HEK293 (cell line): ENCODE results near the gene CCSER1.

Experiments used
- CTCF ChIA-PET: fragments of 350-600 bp; formaldehyde crosslinking; extraction: SDS; loops from one replicate; lab custom pipeline; 2021; ENCODE audit warnings: antibody characterized with exemption; lab: Yijun Ruan, JAX
- POLR2A ChIA-PET: fragments of 300-600 bp; formaldehyde crosslinking; extraction: SDS; loops from one replicate; lab custom pipeline; 2020; ENCODE audit warnings: antibody characterized with exemption, inconsistent platforms; lab: Yijun Ruan, JAX
- H3K27ac ChIP-seq: fragments of 200-500 bp; sonication (Bioruptor generic); 2 replicates; pipeline ENCODE4 v1.5.1; 2014; ENCODE audit warnings: low read depth, low read length, control low read depth, inconsistent platforms; ENCODE audit errors: extremely low read depth
- H3K36me3 ChIP-seq, 2 experiments: fragments of 200-500 bp in 1 of 2; sonication (Bioruptor generic) in 1 of 2; 1 replicate in 1 of 2; 2 replicates in 1 of 2; pipeline ENCODE4 v1.5.1; 2014 to 2017; ENCODE audit warnings: inconsistent platforms in 2 of 2, low read length in 2 of 2; ENCODE audit not compliant: control insufficient read depth in 2 of 2, insufficient read depth in 1 of 2
- H3K4me1 ChIP-seq: fragments of 200-500 bp; sonication (Bioruptor generic); 2 replicates; pipeline ENCODE4 v1.5.1; 2014; ENCODE audit warnings: mild to moderate bottlenecking, low read length, inconsistent platforms; ENCODE audit not compliant: control insufficient read depth, insufficient read depth
- H3K4me3 ChIP-seq: 2 replicates; pipeline ENCODE4 v1.5.1; 2011; ENCODE audit warnings: low read depth, mild to moderate bottlenecking, control low read depth, low read length, moderate library complexity
- H3K9me3 ChIP-seq: fragments of 200-500 bp; sonication (Bioruptor generic); 2 replicates; pipeline ENCODE4 v1.5.1; 2014; ENCODE audit warnings: low read depth, low read length, inconsistent platforms; ENCODE audit not compliant: control insufficient read depth, insufficient read depth
- BCL6B ChIP-seq: fragments of 450-650 bp; formaldehyde crosslinking; IDR thresholded peaks from 2 replicates; pipeline ENCODE4 v1.5.1; 2017; ENCODE audit warnings: missing biosample characterization, missing genetic modification characterization
- KLF16 ChIP-seq: fragments of 450-650 bp; formaldehyde crosslinking; IDR thresholded peaks from 2 replicates; pipeline ENCODE4 v1.5.1; 2017; ENCODE audit warnings: missing biosample characterization, missing genetic modification characterization
- KLF9 ChIP-seq: fragments of 450-650 bp; formaldehyde crosslinking; IDR thresholded peaks from 2 replicates; pipeline ENCODE4 v1.5.1; 2016; ENCODE audit warnings: missing biosample characterization, missing genetic modification characterization, low read depth
- MZF1 ChIP-seq: fragments of 450-650 bp; formaldehyde crosslinking; IDR thresholded peaks from 2 replicates; pipeline ENCODE4 v1.5.1; 2017; ENCODE audit warnings: missing biosample characterization, missing genetic modification characterization, borderline replicate concordance
- PBX3 ChIP-seq: sonication (generic); formaldehyde crosslinking; IDR thresholded peaks from 2 replicates; pipeline ENCODE4 v1.8.1; 2022; ENCODE audit warnings: mild to moderate bottlenecking, moderate library complexity, missing genetic modification reagents
- RBAK ChIP-seq: fragments of 450-650 bp; formaldehyde crosslinking; IDR thresholded peaks from 2 replicates; pipeline ENCODE4 v1.5.1; 2016; ENCODE audit warnings: missing biosample characterization, missing genetic modification characterization
- REPIN1 ChIP-seq: fragments of 450-650 bp; formaldehyde crosslinking; IDR thresholded peaks from 2 replicates; pipeline ENCODE4 v1.5.1; 2017; ENCODE audit warnings: missing biosample characterization, missing genetic modification characterization, low read depth
- SCRT1 ChIP-seq: fragments of 450-650 bp; formaldehyde crosslinking; IDR thresholded peaks from 2 replicates; pipeline ENCODE4 v1.5.1; 2016; ENCODE audit warnings: missing biosample characterization, missing genetic modification characterization, borderline replicate concordance
- ZBTB17 ChIP-seq: fragments of 450-650 bp; formaldehyde crosslinking; IDR thresholded peaks from 2 replicates; pipeline ENCODE4 v1.5.1; 2016; ENCODE audit warnings: missing biosample characterization, missing genetic modification characterization
- ZBTB20 ChIP-seq: fragments of 450-650 bp; formaldehyde crosslinking; IDR thresholded peaks from 2 replicates; pipeline ENCODE4 v1.5.1; 2016; ENCODE audit warnings: missing biosample characterization, missing genetic modification characterization
- ZBTB21 ChIP-seq: fragments of 450-650 bp; formaldehyde crosslinking; IDR thresholded peaks from 2 replicates; pipeline ENCODE4 v1.5.1; 2017; ENCODE audit warnings: missing biosample characterization, missing genetic modification characterization
- ZBTB49 ChIP-seq: fragments of 450-650 bp; formaldehyde crosslinking; IDR thresholded peaks from 2 replicates; pipeline ENCODE4 v1.5.1; 2016; ENCODE audit warnings: missing biosample characterization, missing genetic modification characterization, low read depth
- ZBTB8A ChIP-seq: fragments of 450-650 bp; formaldehyde crosslinking; IDR thresholded peaks from 2 replicates; pipeline ENCODE4 v1.5.1; 2016; ENCODE audit warnings: missing biosample characterization, missing genetic modification characterization
- ZNF10 ChIP-seq: fragments of 450-650 bp; formaldehyde crosslinking; IDR thresholded peaks from 2 replicates; pipeline ENCODE4 v1.5.1; 2017; ENCODE audit warnings: missing biosample characterization, missing genetic modification characterization
- ZNF148 ChIP-seq: fragments of 450-650 bp; formaldehyde crosslinking; IDR thresholded peaks from 2 replicates; pipeline ENCODE4 v1.5.0; 2017; ENCODE audit warnings: missing biosample characterization, missing genetic modification characterization, borderline replicate concordance
- ZNF155 ChIP-seq: fragments of 450-650 bp; formaldehyde crosslinking; IDR thresholded peaks from 2 replicates; pipeline ENCODE4 v1.5.1; 2016; ENCODE audit warnings: missing biosample characterization, missing genetic modification characterization
- ZNF350 ChIP-seq: fragments of 450-650 bp; formaldehyde crosslinking; IDR thresholded peaks from 2 replicates; pipeline ENCODE4 v1.5.0; 2017; ENCODE audit warnings: missing biosample characterization, mild to moderate bottlenecking, missing genetic modification characterization
- ZNF501 ChIP-seq: fragments of 450-650 bp; formaldehyde crosslinking; IDR thresholded peaks from 2 replicates; pipeline ENCODE4 v1.5.1; 2016; ENCODE audit warnings: missing biosample characterization, missing genetic modification characterization
- ZNF654 ChIP-seq: fragments of 450-650 bp; formaldehyde crosslinking; IDR thresholded peaks from 2 replicates; pipeline ENCODE4 v1.5.1; 2016; ENCODE audit warnings: low read depth, missing biosample characterization, missing genetic modification characterization
- ZNF660 ChIP-seq: fragments of 450-650 bp; IDR thresholded peaks from 2 replicates; pipeline ENCODE4 v1.5.1; 2018; ENCODE audit warnings: missing biosample characterization, mild to moderate bottlenecking, missing genetic modification characterization
- ZNF677 ChIP-seq: fragments of 450-650 bp; IDR thresholded peaks from 2 replicates; pipeline ENCODE4 v1.5.0; 2018; ENCODE audit warnings: missing biosample characterization, mild to moderate bottlenecking, missing genetic modification characterization, moderate library complexity
- ZNF704 ChIP-seq: fragments of 450-650 bp; formaldehyde crosslinking; IDR thresholded peaks from 2 replicates; pipeline ENCODE4 v1.5.1; 2016; ENCODE audit warnings: missing biosample characterization, missing genetic modification characterization

Gene CCSER1

GRCh38 chr4:90419124-90419711 lies 292.0 kb downstream of the CCSER1 start:
- H3K4me3 ChIP-seq, result no peak overlapping the region
- peak; percentile 85 for TF ChIP-seq ZNF654 (tag by site-specific recombination)
- TF ChIP-seq RBAK (tag by site-specific recombination), result no peak
- TF ChIP-seq ZBTB21, result no peak
- no peak overlapping the region for H3K27ac ChIP-seq
- no peaks in the 10 kb centered on the region for H3K36me3 ChIP-seq
- ChIA-PET POLR2A (no interaction called here), CTCF (interaction anchor here (0.6 to 1.2 kb wide), 9 partner anchors 48 to 1043 kb away, joined by 3 to 6 read pairs (median 3); no protein-coding TSS in a partner anchor)
- H3K4me1 ChIP-seq, result no peaks in the 10 kb centered on the region
- no peaks in the 10 kb centered on the region for H3K9me3 ChIP-seq

- H3K4me1 ChIP-seq, result no peaks in the 10 kb centered on the region
- H3K36me3 ChIP-seq, result no peaks in the 10 kb centered on the region
- no peaks in the 10 kb centered on the region for H3K9me3 ChIP-seq
- CTCF ChIA-PET, result no interaction called here
- no peak overlapping the region for H3K27ac ChIP-seq
- TF ChIP-seq BCL6B (tag by site-specific recombination), result no peak
- TF ChIP-seq ZNF704, result no peak
- no peak for TF ChIP-seq ZNF10 (tag by site-specific recombination)
- no peak for TF ChIP-seq ZBTB8A (tag by site-specific recombination)
- TF ChIP-seq KLF9 (tag by site-specific recombination), result no peak
- no peak for TF ChIP-seq REPIN1 (tag by site-specific recombination)
- no peak for TF ChIP-seq ZNF677
- no peak for TF ChIP-seq ZNF148 (tag by site-specific recombination)
- TF ChIP-seq MZF1, result no peak
- no peak for TF ChIP-seq KLF16 (tag by site-specific recombination)
- TF ChIP-seq SCRT1 (tag by site-specific recombination), result no peak
- no peak for TF ChIP-seq ZNF350 (tag by site-specific recombination)
- no peak for TF ChIP-seq ZNF660
- no peak for TF ChIP-seq ZNF155 (tag by site-specific recombination)
- TF ChIP-seq ZBTB49 (tag by site-specific recombination), result no peak
- no peak for TF ChIP-seq ZBTB17 (tag by site-specific recombination)
- TF ChIP-seq ZNF501, result no peak
- TF ChIP-seq ZBTB20 (tag by site-specific recombination), result no peak
- no peak for TF ChIP-seq PBX3
- H3K4me3 ChIP-seq, result no peak overlapping the region
- POLR2A ChIA-PET, result no interaction called here
Observed at GRCh38 chr4:90421161-90421560, 294.0 kb downstream of the CCSER1 start.
